GM19372 (cell line): Measurements from ENCODE around the gene KISS1R.

ENCODE experiments used
- ATAC-seq: cut with Tn5 transposase; IDR thresholded peaks from one replicate; pipeline ENCODE4 v1.9.1; 2021; ENCODE audit warnings: mild to moderate bottlenecking, low read depth, moderate library complexity; ENCODE audit not compliant: unreplicated experiment

KISS1R gene

GRCh38 chr19:964761-965694 lies 47.9 kb downstream of the KISS1R start:
- no peak for ATAC-seq

GRCh38 chr19:966485-967088 lies 49.5 kb downstream of the KISS1R start:
- no peak for ATAC-seq
